ENCODE results near the gene EPOP. TPM values are rescaled to one million over a fixed set of nuclear protein-coding genes. Genes with fewer than 3 reads are reported as not detected.

Gene EPOP
- total and polyA plus RNA-seq, 2 of the 13 experiments (the other 11 are each of a cell fraction or from before 2014, with no cell fraction given): 14.7 to 37.8 TPM

- TF ChIP-seq ZNF598 (CRISPR knock-in tag; IDR thresholded peaks at IDR 0.05; ENCODE audit: borderline replicate concordance) (peak; percentile 72; the same call in 1 of the 2 replicates), HOXD1 (CRISPR knock-in tag; IDR thresholded peaks at IDR 0.05) (peak; percentile 98), DPF2 (CRISPR knock-in tag; IDR thresholded peaks at IDR 0.05; ENCODE audit: borderline replicate concordance, low read depth) (peak; percentile 1; the same call in 1 of the 2 replicates), KLF13 (CRISPR knock-in tag; IDR thresholded peaks at IDR 0.05) (no peak), GPN1 (CRISPR knock-in tag; IDR thresholded peaks at IDR 0.05; ENCODE audit: borderline replicate concordance) (no peak), ZNF569 (CRISPR knock-in tag; IDR thresholded peaks at IDR 0.05; ENCODE audit: borderline replicate concordance) (no peak), ZNF510 (CRISPR knock-in tag; IDR thresholded peaks at IDR 0.05; ENCODE audit: low read depth) (peak; percentile 82; the same call in 1 of the 2 replicates), ZNF740 (CRISPR knock-in tag; IDR thresholded peaks at IDR 0.05) (peak; percentile 88), ZNF629 (CRISPR knock-in tag; conservative IDR thresholded peaks at IDR 0.05) (no peak), RAD51 (IDR thresholded peaks at IDR 0.05; ENCODE audit: borderline replicate concordance) (no peak), MTERF4 (CRISPR knock-in tag; IDR thresholded peaks at IDR 0.05) (peak; percentile 75; the same call in 1 of the 2 replicates), ZNF782 (CRISPR knock-in tag; IDR thresholded peaks at IDR 0.05; ENCODE audit: borderline replicate concordance) (no peak; the same call in 1 of the 2 replicates), GATAD1 (CRISPR knock-in tag; IDR thresholded peaks at IDR 0.05) (peak; percentile 87), ZSCAN9 (CRISPR knock-in tag; IDR thresholded peaks at IDR 0.05; ENCODE audit: borderline replicate concordance) (peak; percentile 98), ISX (CRISPR knock-in tag; conservative IDR thresholded peaks at IDR 0.05) (peak; percentile 87; the same call in 1 of the 2 replicates), ZNF776 (CRISPR knock-in tag; IDR thresholded peaks at IDR 0.05) (peak; percentile 69), IKZF4 (CRISPR knock-in tag; IDR thresholded peaks at IDR 0.05; ENCODE audit: borderline replicate concordance, low read depth, not compliant biosample characterization) (peak; percentile 37), U2AF1 (optimal IDR thresholded peaks at IDR 0.05; ENCODE audit: low read depth, low read length) (peak; percentile 27), ZNF772 (CRISPR knock-in tag; IDR thresholded peaks at IDR 0.05) (peak; percentile 81), HBP1 (CRISPR knock-in tag; IDR thresholded peaks at IDR 0.05; ENCODE audit: low read depth) (peak; percentile 28), GTF2F1 (IDR thresholded peaks at IDR 0.05; ENCODE audit: low read length) (peak; percentile 61; the same call in 1 of the 2 replicates), ATM (IDR thresholded peaks at IDR 0.05; ENCODE audit: borderline replicate concordance) (no peak)
- TF ChIP-seq, protein P1, sequence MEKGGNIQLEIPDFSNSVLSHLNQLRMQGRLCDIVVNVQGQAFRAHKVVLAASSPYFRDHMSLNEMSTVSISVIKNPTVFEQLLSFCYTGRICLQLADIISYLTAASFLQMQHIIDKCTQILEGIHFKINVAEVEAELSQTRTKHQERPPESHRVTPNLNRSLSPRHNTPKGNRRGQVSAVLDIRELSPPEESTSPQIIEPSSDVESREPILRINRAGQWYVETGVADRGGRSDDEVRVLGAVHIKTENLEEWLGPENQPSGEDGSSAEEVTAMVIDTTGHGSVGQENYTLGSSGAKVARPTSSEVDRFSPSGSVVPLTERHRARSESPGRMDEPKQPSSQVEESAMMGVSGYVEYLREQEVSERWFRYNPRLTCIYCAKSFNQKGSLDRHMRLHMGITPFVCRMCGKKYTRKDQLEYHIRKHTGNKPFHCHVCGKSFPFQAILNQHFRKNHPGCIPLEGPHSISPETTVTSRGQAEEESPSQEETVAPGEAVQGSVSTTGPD (CRISPR knock-in tag; IDR thresholded peaks at IDR 0.05): peak; percentile 89
- TF ChIP-seq, protein P2, sequence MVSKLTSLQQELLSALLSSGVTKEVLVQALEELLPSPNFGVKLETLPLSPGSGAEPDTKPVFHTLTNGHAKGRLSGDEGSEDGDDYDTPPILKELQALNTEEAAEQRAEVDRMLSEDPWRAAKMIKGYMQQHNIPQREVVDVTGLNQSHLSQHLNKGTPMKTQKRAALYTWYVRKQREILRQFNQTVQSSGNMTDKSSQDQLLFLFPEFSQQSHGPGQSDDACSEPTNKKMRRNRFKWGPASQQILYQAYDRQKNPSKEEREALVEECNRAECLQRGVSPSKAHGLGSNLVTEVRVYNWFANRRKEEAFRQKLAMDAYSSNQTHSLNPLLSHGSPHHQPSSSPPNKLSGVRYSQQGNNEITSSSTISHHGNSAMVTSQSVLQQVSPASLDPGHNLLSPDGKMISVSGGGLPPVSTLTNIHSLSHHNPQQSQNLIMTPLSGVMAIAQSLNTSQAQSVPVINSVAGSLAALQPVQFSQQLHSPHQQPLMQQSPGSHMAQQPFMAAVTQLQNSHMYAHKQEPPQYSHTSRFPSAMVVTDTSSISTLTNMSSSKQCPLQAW (CRISPR knock-in tag; IDR thresholded peaks at IDR 0.05): peak; percentile 89
These were observed 29.2 kb upstream of the EPOP start (continued) for GRCh38 chr17:38703742-38704605.
